HepG2 (cell line): ENCODE data around the gene POLR1F. TPM values are rescaled to one million over a fixed set of nuclear protein-coding genes. Genes with fewer than 3 reads are reported as not detected.

ENCODE experiments used
- KLF16 ChIP-seq, 2 experiments: sonication (generic) in 1 of 2; formaldehyde crosslinking in 1 of 2; IDR thresholded peaks; 2 replicates each; pipeline versions ENCODE4 v1.6.1 to v1.8.0; 2016 to 2023; ENCODE audit warnings: missing genetic modification reagents in 2 of 2, missing compliant biosample characterization in 1 of 2
- NPAS2 ChIP-seq: sonication (generic); formaldehyde crosslinking; IDR thresholded peaks from 2 replicates; pipeline ENCODE4 v1.8.0; 2022; ENCODE audit warnings: mild to moderate bottlenecking, missing genetic modification reagents, borderline replicate concordance
- SRSF4 ChIP-seq: fragments of 200-400 bp; formaldehyde crosslinking; IDR thresholded peaks from one replicate; pipeline ENCODE4 v1.6.1; 2018; ENCODE audit warnings: mild to moderate bottlenecking, low read depth, low read length, moderate library complexity; ENCODE audit not compliant: poor library complexity, severe bottlenecking
- ZNF180 ChIP-seq: sonication (generic); formaldehyde crosslinking; IDR thresholded peaks from 2 replicates; pipeline ENCODE4 v1.4.0; 2020; ENCODE audit warnings: low read depth, missing genetic modification reagents, borderline replicate concordance
- ZNF251 ChIP-seq: sonication (generic); formaldehyde crosslinking; IDR thresholded peaks from 2 replicates; pipeline ENCODE4 v1.9.0; 2021; ENCODE audit warnings: mild to moderate bottlenecking, missing genetic modification reagents
- ZNF34 ChIP-seq: sonication (generic); formaldehyde crosslinking; IDR thresholded peaks from 2 replicates; pipeline ENCODE4 v1.4.0; 2020; ENCODE audit warnings: mild to moderate bottlenecking, missing genetic modification reagents, borderline replicate concordance
- ZNF644 ChIP-seq: IDR thresholded peaks from 2 replicates; pipeline ENCODE4 v1.6.1; 2016; ENCODE audit warnings: low read depth
- ZNF777 ChIP-seq: sonication (generic); formaldehyde crosslinking; IDR thresholded peaks from 2 replicates; pipeline ENCODE4 v1.4.0; 2020; ENCODE audit warnings: missing genetic modification reagents
- polyA plus RNA-seq, 8 experiments: library from polyadenylated mRNA; depleted of rRNA in 3 of 8; stranded (reverse) in 7 of 8; unstranded in 1 of 8; fragments of >200 nt; fragmentation: Illumina TruSeq in 4 of 8; extraction: Trizol in 4 of 8; gene quantifications; 2 replicates each; pipeline versions ENCODE4 v1.2.1 to v1.2.3, GENCODE V29; 2011 to 2016; ENCODE audit warnings: low read depth in 4 of 8, missing spikeins in 1 of 8, mixed read lengths in 1 of 8; ENCODE audit not compliant: insufficient read depth in 1 of 8
- total RNA-seq, 5 experiments: library from RNA; depleted of rRNA; stranded (reverse); fragments of >200 nt; fragmentation: Illumina TruSeq; extraction: Trizol; gene quantifications; 2 replicates each; pipeline ENCODE4 v1.2.3, GENCODE V29; 2016; ENCODE audit warnings: low read depth in 1 of 5
- TF ChIP-seq, protein P1 (sequence below): sonication (generic); formaldehyde crosslinking; IDR thresholded peaks from 2 replicates; pipeline ENCODE4 v1.5.1; 2020; ENCODE audit warnings: mild to moderate bottlenecking, missing genetic modification reagents, borderline replicate concordance
- TF ChIP-seq, protein P2 (sequence below): sonication (generic); formaldehyde crosslinking; IDR thresholded peaks from 2 replicates; pipeline ENCODE4 v1.4.0; 2020; ENCODE audit warnings: low read depth, mild to moderate bottlenecking, missing genetic modification reagents

The POLR1F gene
- total and polyA plus RNA-seq, 2 of the 13 experiments (the other 11 are each of a cell fraction or from before 2014, with no cell fraction given) = 8.0 to 14.9 TPM

DNA sequence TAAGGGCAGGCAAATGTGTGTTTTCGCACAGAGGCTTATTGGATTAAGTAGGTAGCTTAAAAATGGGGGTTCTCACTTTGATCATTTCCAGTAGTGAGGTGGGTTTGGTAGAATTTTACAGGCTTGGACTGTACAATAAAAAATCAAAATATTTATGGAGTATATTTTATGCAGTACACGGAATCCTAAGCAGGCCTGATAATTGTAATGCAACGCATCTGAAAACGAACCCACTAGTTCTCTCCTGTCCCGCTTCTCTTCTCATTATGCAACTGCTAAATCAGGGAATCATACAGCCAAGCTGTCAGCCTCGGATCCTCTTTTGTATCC lies 377 bp upstream of the POLR1F start (continued):
- TF ChIP-seq ZNF34 = no peak
- no peak for TF ChIP-seq ZNF180 (CRISPR knock-in tag)
- TF ChIP-seq KLF16 (CRISPR knock-in tag; IDR thresholded peaks at IDR 0.05) = no peak
- TF ChIP-seq ZNF251 (CRISPR knock-in tag) = no peak
- no peak for TF ChIP-seq ZNF644 (CRISPR knock-in tag)
- no peak for TF ChIP-seq SRSF4
- TF ChIP-seq, protein P1, sequence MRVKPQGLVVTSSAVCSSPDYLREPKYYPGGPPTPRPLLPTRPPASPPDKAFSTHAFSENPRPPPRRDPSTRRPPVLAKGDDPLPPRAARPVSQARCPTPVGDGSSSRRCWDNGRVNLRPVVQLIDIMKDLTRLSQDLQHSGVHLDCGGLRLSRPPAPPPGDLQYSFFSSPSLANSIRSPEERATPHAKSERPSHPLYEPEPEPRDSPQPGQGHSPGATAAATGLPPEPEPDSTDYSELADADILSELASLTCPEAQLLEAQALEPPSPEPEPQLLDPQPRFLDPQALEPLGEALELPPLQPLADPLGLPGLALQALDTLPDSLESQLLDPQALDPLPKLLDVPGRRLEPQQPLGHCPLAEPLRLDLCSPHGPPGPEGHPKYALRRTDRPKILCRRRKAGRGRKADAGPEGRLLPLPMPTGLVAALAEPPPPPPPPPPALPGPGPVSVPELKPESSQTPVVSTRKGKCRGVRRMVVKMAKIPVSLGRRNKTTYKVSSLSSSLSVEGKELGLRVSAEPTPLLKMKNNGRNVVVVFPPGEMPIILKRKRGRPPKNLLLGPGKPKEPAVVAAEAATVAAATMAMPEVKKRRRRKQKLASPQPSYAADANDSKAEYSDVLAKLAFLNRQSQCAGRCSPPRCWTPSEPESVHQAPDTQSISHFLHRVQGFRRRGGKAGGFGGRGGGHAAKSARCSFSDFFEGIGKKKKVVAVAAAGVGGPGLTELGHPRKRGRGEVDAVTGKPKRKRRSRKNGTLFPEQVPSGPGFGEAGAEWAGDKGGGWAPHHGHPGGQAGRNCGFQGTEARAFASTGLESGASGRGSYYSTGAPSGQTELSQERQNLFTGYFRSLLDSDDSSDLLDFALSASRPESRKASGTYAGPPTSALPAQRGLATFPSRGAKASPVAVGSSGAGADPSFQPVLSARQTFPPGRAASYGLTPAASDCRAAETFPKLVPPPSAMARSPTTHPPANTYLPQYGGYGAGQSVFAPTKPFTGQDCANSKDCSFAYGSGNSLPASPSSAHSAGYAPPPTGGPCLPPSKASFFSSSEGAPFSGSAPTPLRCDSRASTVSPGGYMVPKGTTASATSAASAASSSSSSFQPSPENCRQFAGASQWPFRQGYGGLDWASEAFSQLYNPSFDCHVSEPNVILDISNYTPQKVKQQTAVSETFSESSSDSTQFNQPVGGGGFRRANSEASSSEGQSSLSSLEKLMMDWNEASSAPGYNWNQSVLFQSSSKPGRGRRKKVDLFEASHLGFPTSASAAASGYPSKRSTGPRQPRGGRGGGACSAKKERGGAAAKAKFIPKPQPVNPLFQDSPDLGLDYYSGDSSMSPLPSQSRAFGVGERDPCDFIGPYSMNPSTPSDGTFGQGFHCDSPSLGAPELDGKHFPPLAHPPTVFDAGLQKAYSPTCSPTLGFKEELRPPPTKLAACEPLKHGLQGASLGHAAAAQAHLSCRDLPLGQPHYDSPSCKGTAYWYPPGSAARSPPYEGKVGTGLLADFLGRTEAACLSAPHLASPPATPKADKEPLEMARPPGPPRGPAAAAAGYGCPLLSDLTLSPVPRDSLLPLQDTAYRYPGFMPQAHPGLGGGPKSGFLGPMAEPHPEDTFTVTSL (CRISPR knock-in tag) = no peak
- no peak for TF ChIP-seq ZNF777 (CRISPR knock-in tag)
- TF ChIP-seq, protein P2, sequence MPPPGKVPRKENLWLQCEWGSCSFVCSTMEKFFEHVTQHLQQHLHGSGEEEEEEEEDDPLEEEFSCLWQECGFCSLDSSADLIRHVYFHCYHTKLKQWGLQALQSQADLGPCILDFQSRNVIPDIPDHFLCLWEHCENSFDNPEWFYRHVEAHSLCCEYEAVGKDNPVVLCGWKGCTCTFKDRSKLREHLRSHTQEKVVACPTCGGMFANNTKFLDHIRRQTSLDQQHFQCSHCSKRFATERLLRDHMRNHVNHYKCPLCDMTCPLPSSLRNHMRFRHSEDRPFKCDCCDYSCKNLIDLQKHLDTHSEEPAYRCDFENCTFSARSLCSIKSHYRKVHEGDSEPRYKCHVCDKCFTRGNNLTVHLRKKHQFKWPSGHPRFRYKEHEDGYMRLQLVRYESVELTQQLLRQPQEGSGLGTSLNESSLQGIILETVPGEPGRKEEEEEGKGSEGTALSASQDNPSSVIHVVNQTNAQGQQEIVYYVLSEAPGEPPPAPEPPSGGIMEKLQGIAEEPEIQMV = no peak
- no peak for TF ChIP-seq NPAS2
